GM10266 (cell line): ENCODE results near the gene RECK.
A peak's percentile ranks its signal among the peaks of the same experiment; 100 is the strongest.
"Not testable (repeated sequence)": the region's sequence is repeated elsewhere in the genome, so short reads cannot be mapped to it uniquely, and the experiment has no call there.

Experiments used
- DNase-seq: peaks from one replicate; pipeline ENCODE4 v3.0.0; 2012; ENCODE audit errors: extremely low spot score
- CTCF ChIP-seq: IDR thresholded peaks from 2 replicates; pipeline ENCODE4 v1.5.1; 2012; ENCODE audit warnings: mild to moderate bottlenecking, low read depth; ENCODE audit not compliant: control insufficient read depth, insufficient read depth; ENCODE audit errors: missing control alignments

RECK gene

GRCh38 chr9:36036780-36037548, at the start of gene RECK:
Gene RECK (plus strand): TSS chr9:36036913. CDS start chr9:36036999, 86 bp downstream.
- DNase-seq: peak; percentile 92
- TF ChIP-seq CTCF: no peak

GRCh38 chr9:35990155-35990554, 46.6 kb upstream of the RECK start:
- no peak for DNase-seq
- no peak for TF ChIP-seq CTCF

- not testable (repeated sequence) for DNase-seq
Measured at GRCh38 chr9:35993136-35993535, 43.6 kb upstream of the RECK start.

GRCh38 chr9:35993976-35994720, 42.6 kb upstream of the RECK start:
- DNase-seq: no peak
- no peak for TF ChIP-seq CTCF

GRCh38 chr9:35994959-35995358, 41.8 kb upstream of the RECK start:
- no peak for DNase-seq
- no peak for TF ChIP-seq CTCF

GRCh38 chr9:35996358-35996970, 40.2 kb upstream of the RECK start:
- no peak for DNase-seq
- TF ChIP-seq CTCF: no peak

- DNase-seq: not testable (repeated sequence)
Measured at GRCh38 chr9:35997016-35997415, 39.7 kb upstream of the RECK start.

- no peak for DNase-seq
- no peak for TF ChIP-seq CTCF
Measured at GRCh38 chr9:35998333-35998732, 38.4 kb upstream of the RECK start.
